SK-N-SH (cell line): ENCODE results near the gene WNK2. TPM values are rescaled to one million over a fixed set of nuclear protein-coding genes. Genes with fewer than 3 reads are reported as not detected.

Experiments used
- CTCF ChIA-PET: fragments of 300-600, 350-600 bp; formaldehyde crosslinking; extraction: SDS; loops from one replicate; lab custom pipeline; 2021; lab: Yijun Ruan, JAX
- POLR2A ChIA-PET: fragments of 350-600 bp; sonication (Branson Sonifier 250); formaldehyde crosslinking; extraction: SDS; loops from one replicate; lab custom pipeline; 2020; ENCODE audit warnings: antibody characterized with exemption, inconsistent platforms; lab: Yijun Ruan, JAX
- DNase-seq: peaks from one replicate; pipeline ENCODE4 v3.0.0; 2012
- H2AFZ ChIP-seq: fragments of 200-600 bp; sonication (generic); 2 replicates; pipeline ENCODE4 v1.8.1; 2016; ENCODE audit warnings: antibody characterized with exemption, mild to moderate bottlenecking, low read depth
- H3F3A ChIP-seq: fragments of 200-600 bp; sonication (generic); replicated peaks from 2 replicates; pipeline ENCODE3; 2016; ENCODE audit warnings: antibody characterized with exemption, mild to moderate bottlenecking; ENCODE audit not compliant: insufficient read depth
- H3K27ac ChIP-seq, 2 experiments: fragments of 200-500 bp in 1 of 2; fragments of 200-600 bp in 1 of 2; sonication (Bioruptor generic) in 1 of 2; sonication (generic), shearing (Covaris generic) in 1 of 2; 2 replicates each; pipeline versions ENCODE4 v1.5.1 to v1.6.1; 2014 to 2016; ENCODE audit warnings: low read depth in 2 of 2, inconsistent platforms in 1 of 2, low read length in 1 of 2, mild to moderate bottlenecking in 1 of 2, mixed read lengths in 1 of 2
- H3K27me3 ChIP-seq: fragments of 200-600 bp; sonication (generic), shearing (Covaris generic); 2 replicates; pipeline ENCODE4 v1.6.1; 2016; ENCODE audit warnings: mixed run types; ENCODE audit not compliant: insufficient read depth
- H3K36me3 ChIP-seq, 2 experiments: fragments of 200-500 bp in 1 of 2; fragments of 200-600 bp in 1 of 2; sonication (Bioruptor generic) in 1 of 2; sonication (generic) in 1 of 2; replicated peaks in 1 of 2; 2 replicates each; pipeline versions ENCODE3 to v1.5.1; 2014 to 2016; ENCODE audit warnings: low read length in 1 of 2, mild to moderate bottlenecking in 1 of 2; ENCODE audit not compliant: insufficient read depth in 2 of 2, control insufficient read depth in 1 of 2
- H3K4me1 ChIP-seq, 2 experiments: fragments of 200-500 bp in 1 of 2; fragments of 200-600 bp in 1 of 2; sonication (Bioruptor generic) in 1 of 2; sonication (generic), shearing (Covaris generic) in 1 of 2; 2 replicates each; pipeline versions ENCODE4 v1.5.1 to v1.6.1; 2014 to 2016; ENCODE audit warnings: low read depth in 1 of 2, low read length in 1 of 2, mixed run types in 1 of 2; ENCODE audit not compliant: insufficient read depth in 2 of 2, control insufficient read depth in 1 of 2
- H3K4me2 ChIP-seq: fragments of 200-600 bp; sonication (generic), shearing (Covaris generic); 2 replicates; pipeline ENCODE4 v1.6.1; 2017; ENCODE audit warnings: mixed run types
- H3K4me3 ChIP-seq, 2 experiments: fragments of 200-500 bp in 1 of 2; fragments of 200-600 bp in 1 of 2; sonication (Bioruptor generic) in 1 of 2; sonication (generic), shearing (Covaris generic) in 1 of 2; 2 replicates each; pipeline versions ENCODE4 v1.5.1 to v1.8.1; 2014 to 2016; ENCODE audit warnings: low read depth in 2 of 2, inconsistent platforms in 1 of 2, low read length in 1 of 2, mild to moderate bottlenecking in 1 of 2, mixed read lengths in 1 of 2, moderate library complexity in 1 of 2
- H3K79me2 ChIP-seq: fragments of 200-600 bp; sonication (generic); 2 replicates; pipeline ENCODE4 v1.8.1; 2017; ENCODE audit warnings: mild to moderate bottlenecking; ENCODE audit not compliant: insufficient read depth
- H3K9ac ChIP-seq: fragments of 200-600 bp; sonication (generic); 2 replicates; pipeline ENCODE4 v1.6.1; 2017; ENCODE audit warnings: mixed run types
- H3K9me2 ChIP-seq: fragments of 200-600 bp; sonication (generic); 2 replicates; pipeline ENCODE4 v1.6.1; 2017; ENCODE audit warnings: mixed run types
- H3K9me3 ChIP-seq: fragments of 200-600 bp; sonication (generic); 2 replicates; pipeline ENCODE4 v1.6.1; 2017; ENCODE audit warnings: mixed run types, mild to moderate bottlenecking, moderate library complexity
- H4K20me1 ChIP-seq: fragments of 200-600 bp; sonication (generic); 2 replicates; pipeline ENCODE4 v1.6.1; 2017; ENCODE audit warnings: mild to moderate bottlenecking, mixed run types; ENCODE audit not compliant: insufficient read depth
- CTCF ChIP-seq: fragments of 200-600 bp; sonication (generic); IDR thresholded peaks from 2 replicates; pipeline ENCODE4 v1.6.1; 2017; ENCODE audit warnings: antibody characterized with exemption, mild to moderate bottlenecking, moderate library complexity
- EP300 ChIP-seq, 2 experiments: IDR thresholded peaks; 2 replicates each; pipeline versions ENCODE4 v1.4.0 to v1.6.1; 2012; ENCODE audit warnings: borderline replicate concordance in 1 of 2, low read depth in 1 of 2, low read length in 1 of 2
- FOXM1 ChIP-seq: IDR thresholded peaks from 2 replicates; pipeline ENCODE4 v1.4.0; 2012; ENCODE audit warnings: low read depth, mild to moderate bottlenecking
- GABPA ChIP-seq: IDR thresholded peaks from 2 replicates; pipeline ENCODE4 v1.4.0; 2012; ENCODE audit warnings: low read depth, mild to moderate bottlenecking
- IRF3 ChIP-seq: fragments of 150-350 bp; IDR thresholded peaks from 2 replicates; pipeline ENCODE4 v1.6.1; 2016; ENCODE audit warnings: mild to moderate bottlenecking, low read depth, low read length
- JUND ChIP-seq: IDR thresholded peaks from 2 replicates; pipeline ENCODE4 v1.4.0; 2012
- POLR2AphosphoS5 ChIP-seq: IDR thresholded peaks from 2 replicates; pipeline ENCODE4 v1.6.1; 2012; ENCODE audit warnings: low read depth, low read length
- REST ChIP-seq: IDR thresholded peaks from 2 replicates; pipeline ENCODE4 v1.6.1; 2012; ENCODE audit warnings: mild to moderate bottlenecking, low read depth, low read length, moderate library complexity
- RFX5 ChIP-seq: IDR thresholded peaks from 2 replicates; pipeline ENCODE4 v1.6.1; 2012; ENCODE audit warnings: mild to moderate bottlenecking, improper control_type of control experiment, low read length
- RXRA ChIP-seq: IDR thresholded peaks from 2 replicates; pipeline ENCODE4 v1.4.0; 2012; ENCODE audit warnings: low read depth, mild to moderate bottlenecking, borderline replicate concordance
- USF1 ChIP-seq: IDR thresholded peaks from 2 replicates; pipeline ENCODE4 v1.4.0; 2012; ENCODE audit warnings: low read depth, borderline replicate concordance
- WGBS: methylation state at CpG from one replicate; pipeline ENCODE4 v1.1.6; 2017; ENCODE audit warnings: low lambda C conversion rate; 5-methylcytosine and 5-hydroxymethylcytosine counted together
- polyA plus RNA-seq, 3 experiments: library from polyadenylated mRNA; depleted of rRNA; stranded (reverse); fragments of >200 nt; gene quantifications; 2 replicates each; pipeline ENCODE4 v1.2.3, GENCODE V29; 2012

The WNK2 gene
- polyA plus RNA-seq, 1 of the 3 experiments (the other 2 are of a cell fraction) = 0.12 TPM

- Histone ChIP-seq H3K27me3 (no peaks in the 10 kb centered on the region), H3K27ac (no peak overlapping the region), H3K9me2 (no peaks in the 10 kb centered on the region), H3K36me3 (no peaks in the 10 kb centered on the region), H3K79me2 (no peaks in the 10 kb centered on the region), H3K9ac (no peak overlapping the region), H3K4me3 (no peak overlapping the region), H3F3A (no peaks in the 10 kb centered on the region), H3K9me3 (no peaks in the 10 kb centered on the region), H2AFZ (no peak overlapping the region), H4K20me1 (no peaks in the 10 kb centered on the region), H3K4me2 (no peak overlapping the region), H3K4me1 (peaks cover 0 to 3% of the 10 kb centered on the region in 2 experiments; a peak in 1 of 4 replicates)
- DNase-seq = no peak
- no peak for TF ChIP-seq EP300 (IDR thresholded peaks at IDR 0.05; ENCODE audit: borderline replicate concordance in 1 of 2, low read depth in 1 of 2, low read length in 1 of 2)
- no peak for TF ChIP-seq REST
- no peak for TF ChIP-seq JUND
- TF ChIP-seq RXRA = no peak
- no peak for TF ChIP-seq IRF3
- 41% methylated on average over 1 of the region's 1 CpG for WGBS
- CTCF ChIA-PET = interaction anchor here (1.4 to 1.7 kb wide), 3 partner anchors 41 to 154 kb away, joined by 3 to 6 read pairs (median 5); no protein-coding TSS in a partner anchor
- POLR2A ChIA-PET = no interaction called here
These were observed 34.6 kb upstream of the WNK2 start for GRCh38 chr9:93149361-93149760.

GRCh38 chr9:93151097-93151784 is 32.7 kb upstream of the WNK2 start:
- POLR2A ChIA-PET = no interaction called here
- no peak overlapping the region for H3K9ac ChIP-seq
- CTCF ChIA-PET = interaction anchor here (1.0 to 1.7 kb wide), 5 partner anchors 11 to 154 kb away, joined by 3 to 6 read pairs (median 3); no protein-coding TSS in a partner anchor
- H2AFZ ChIP-seq = no peak overlapping the region
- H3K9me3 ChIP-seq = no peaks in the 10 kb centered on the region
- H3K27ac ChIP-seq = no peak overlapping the region
- no peak overlapping the region for H3K4me2 ChIP-seq
- no peaks in the 10 kb centered on the region for H3F3A ChIP-seq
- no peaks in the 10 kb centered on the region for H3K27me3 ChIP-seq
- peaks cover 0 to 8% of the 10 kb centered on the region in 2 experiments; a peak in 1 of 4 replicates for H3K4me1 ChIP-seq
- 64% methylated on average over 7 of the region's 10 CpGs for WGBS
- DNase-seq = no peak
- no peaks in the 10 kb centered on the region for H4K20me1 ChIP-seq
- TF ChIP-seq RXRA (no peak), CTCF (no peak), GABPA (no peak), POLR2AphosphoS5 (no peak), FOXM1 (no peak), USF1 (no peak), EP300 (IDR thresholded peaks at IDR 0.05; ENCODE audit: borderline replicate concordance in 1 of 2, low read depth in 1 of 2, low read length in 1 of 2) (no peak), RFX5 (no peak)
- TF ChIP-seq, all 33 proteins: peak for 0
- H3K4me3 ChIP-seq = no peak overlapping the region
- no peaks in the 10 kb centered on the region for H3K9me2 ChIP-seq
- H3K79me2 ChIP-seq = no peaks in the 10 kb centered on the region
- H3K36me3 ChIP-seq = no peaks in the 10 kb centered on the region
